GM12878 (cell line): ENCODE measurements around the gene ARL9. TPM values are rescaled to one million over a fixed set of nuclear protein-coding genes. Genes with fewer than 3 reads are reported as not detected.

Source experiments
- BACH1 ChIP-seq: fragments of 450-650 bp; IDR thresholded peaks from 2 replicates; pipeline ENCODE4 v1.6.1; 2017; ENCODE audit warnings: mild to moderate bottlenecking, borderline replicate concordance
- CBX3 ChIP-seq: fragments of 200-600 bp; sonication (generic); IDR thresholded peaks from 2 replicates; pipeline ENCODE4 v1.6.1; 2016; ENCODE audit warnings: low read depth, borderline replicate concordance
- CEBPB ChIP-seq, 2 experiments: fragments of 150-350 bp in 1 of 2; IDR thresholded peaks; 2 replicates each; pipeline ENCODE4 v1.6.1; 2012 to 2014; ENCODE audit warnings: low read depth in 2 of 2, low read length in 2 of 2, borderline replicate concordance in 1 of 2, inconsistent platforms in 1 of 2
- CEBPZ ChIP-seq: fragments of 150-350 bp; IDR thresholded peaks from 2 replicates; pipeline ENCODE4 v1.6.1; 2016; ENCODE audit warnings: low read depth, low read length
- CHD4 ChIP-seq: fragments of 200-600 bp; sonication (generic); IDR thresholded peaks from 2 replicates; pipeline ENCODE4 v1.6.1; 2016; ENCODE audit warnings: mild to moderate bottlenecking
- E2F4 ChIP-seq: IDR thresholded peaks from 2 replicates; pipeline ENCODE4 v1.6.1; 2012; ENCODE audit warnings: low read depth, low read length, improper control_type of control experiment
- FOXK2 ChIP-seq: fragments of 450-650 bp; IDR thresholded peaks from 2 replicates; pipeline ENCODE4 v1.6.1; 2017; ENCODE audit warnings: mild to moderate bottlenecking, moderate library complexity
- HCFC1 ChIP-seq: fragments of 150-350 bp; IDR thresholded peaks from 2 replicates; pipeline ENCODE4 v1.6.1; 2014; ENCODE audit warnings: low read length
- HDAC6 ChIP-seq: fragments of 200-600 bp; sonication (generic); IDR thresholded peaks from one replicate; pipeline ENCODE4 v1.8.0; 2017; ENCODE audit warnings: antibody characterized with exemption; ENCODE audit not compliant: unreplicated experiment
- IRF4 ChIP-seq: IDR thresholded peaks from 2 replicates; pipeline ENCODE4 v1.6.1; 2011; ENCODE audit warnings: low read depth, low read length
- KDM1A ChIP-seq: fragments of 200-600 bp; sonication (generic); IDR thresholded peaks from 2 replicates; pipeline ENCODE4 v1.6.1; 2016; ENCODE audit warnings: borderline replicate concordance
- MEF2B ChIP-seq: fragments of 450-650 bp; IDR thresholded peaks from 2 replicates; pipeline ENCODE4 v1.6.1; 2018; ENCODE audit warnings: mild to moderate bottlenecking, moderate library complexity; ENCODE audit not compliant: partially characterized antibody, poor library complexity, severe bottlenecking
- MTA3 ChIP-seq: IDR thresholded peaks from 2 replicates; pipeline ENCODE4 v1.6.1; 2012; ENCODE audit warnings: low read length, inconsistent platforms, borderline replicate concordance
- MXI1 ChIP-seq: fragments of 150-350 bp; IDR thresholded peaks from 2 replicates; pipeline ENCODE4 v1.6.1; 2011; ENCODE audit warnings: low read depth, mild to moderate bottlenecking, inconsistent platforms, low read length, improper control_type of control experiment
- RBBP5 ChIP-seq: fragments of 200-600 bp; sonication (generic); conservative IDR thresholded peaks from 2 replicates; pipeline ENCODE4 v1.6.1; 2016
- RCOR1 ChIP-seq: conservative IDR thresholded peaks from 2 replicates; pipeline ENCODE4 v1.6.1; 2012; ENCODE audit warnings: low read depth, low read length, improper control_type of control experiment
- RFX5 ChIP-seq: IDR thresholded peaks from 2 replicates; pipeline ENCODE4 v1.6.1; 2011; ENCODE audit warnings: low read depth, low read length, improper control_type of control experiment
- STAT1 ChIP-seq: fragments of 450-650 bp; conservative IDR thresholded peaks from 2 replicates; pipeline ENCODE4 v1.6.1; 2014; ENCODE audit warnings: antibody characterized with exemption, mild to moderate bottlenecking
- SUZ12 ChIP-seq: fragments of 200-600 bp; sonication (generic); IDR thresholded peaks from one replicate; pipeline ENCODE4 v1.6.1; 2018; ENCODE audit warnings: antibody characterized with exemption, mild to moderate bottlenecking; ENCODE audit not compliant: unreplicated experiment
- YBX1 ChIP-seq: fragments of 450-650 bp; IDR thresholded peaks from 2 replicates; pipeline ENCODE4 v1.6.1; 2016; ENCODE audit warnings: antibody characterized with exemption
- ZBTB4 ChIP-seq: fragments of 450-650 bp; formaldehyde crosslinking; IDR thresholded peaks from 2 replicates; pipeline ENCODE4 v1.4.0; 2022; ENCODE audit warnings: mild to moderate bottlenecking, moderate library complexity
- polyA plus RNA-seq, 11 experiments: library from polyadenylated mRNA; depleted of rRNA in 4 of 11; unstranded in 6 of 11; stranded (reverse) in 5 of 11; fragments of >200 nt; fragmentation: Nextera tagmentation in 4 of 11; fragmentation: Illumina TruSeq in 1 of 11; extraction: Ambion mirVana in 4 of 11; extraction: Trizol in 1 of 11; gene quantifications; 1 replicate in 1 of 11; 2 replicates in 10 of 11; pipeline versions ENCODE4 v1.2.1 to v1.2.3, GENCODE V29; 2011 to 2016; ENCODE audit warnings: inconsistent platforms in 2 of 11, missing spikeins in 2 of 11, low read depth in 1 of 11
- total RNA-seq, 4 experiments: library from RNA; depleted of rRNA in 3 of 4; stranded (reverse); fragments of >200 nt in 3 of 4; fragmentation: Illumina TruSeq in 1 of 4; extraction: Trizol in 1 of 4; gene quantifications; 2 replicates each; pipeline versions ENCODE4 v1.2.1 to v1.2.3, GENCODE V29; 2013 to 2021

The ARL9 gene
- total and polyA plus RNA-seq, 10 of the 15 experiments (the other 5 are each of a cell fraction or from before 2014, with no cell fraction given), result not detected

- TF ChIP-seq HDAC6, result no peak
- no peak for TF ChIP-seq SUZ12
- TF ChIP-seq FOXK2, result no peak
- TF ChIP-seq MEF2B, result no peak
- TF ChIP-seq RCOR1, result no peak
- TF ChIP-seq IRF4, result 0 out of 2 replicates have a peak, but pooled peaks have one; percentile 15
- peak; percentile 46; the same call in 1 of the 2 replicates for TF ChIP-seq RFX5
- no peak for TF ChIP-seq YBX1
- no peak for TF ChIP-seq KDM1A
- no peak for TF ChIP-seq CEBPZ
- TF ChIP-seq CBX3, result no peak
- TF ChIP-seq RBBP5, result no peak
- TF ChIP-seq CHD4, result no peak
- TF ChIP-seq STAT1, result no peak
- no peak for TF ChIP-seq MXI1
- TF ChIP-seq CEBPB (IDR thresholded peaks at IDR 0.05; ENCODE audit: borderline replicate concordance in 1 of 2, low read depth in 2 of 2, low read length in 2 of 2), result no peak
- no peak for TF ChIP-seq MTA3
- TF ChIP-seq HCFC1, result no peak
- TF ChIP-seq ZBTB4 (CRISPR knock-in tag), result no peak
- no peak for TF ChIP-seq BACH1
- TF ChIP-seq E2F4, result no peak
These were observed 39.1 kb downstream of the ARL9 start (continued) for GRCh38 chr4:56544573-56545131.
